ENCODE results near the gene CDT1.

Gene CDT1

DNA sequence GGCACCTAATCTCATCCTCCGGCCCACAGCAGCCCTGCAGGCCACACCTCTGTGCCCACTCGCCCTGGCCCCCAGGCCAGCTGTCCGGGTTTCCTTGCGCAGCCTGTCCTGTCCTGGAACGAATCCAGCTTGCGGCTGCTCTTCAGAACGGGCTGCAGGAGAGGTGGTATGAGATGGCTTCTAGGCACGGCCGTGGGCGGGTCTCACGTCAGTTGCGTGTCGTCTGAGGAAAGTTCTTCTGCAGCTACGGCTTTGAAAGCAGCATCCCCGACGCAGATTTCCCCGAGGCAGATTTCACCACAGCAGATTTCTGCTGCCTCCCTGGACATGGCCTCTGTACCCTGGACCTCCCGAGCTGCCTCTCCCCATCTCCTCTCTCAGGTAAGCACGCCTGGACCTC is 35.0 kb downstream of the CDT1 start:
- DNase-seq (ENCODE audit: insufficient read length) (no peak), FAIRE-seq (no peak)
- no peak for TF ChIP-seq POLR2AphosphoS5 (IDR thresholded peaks at IDR 0.05; ENCODE audit: low read depth, low read length)
- no peak for TF ChIP-seq TAF1 (IDR thresholded peaks at IDR 0.05; ENCODE audit: borderline replicate concordance, low read depth, low read length)
- TF ChIP-seq POLR2A (IDR thresholded peaks at IDR 0.05; ENCODE audit: low read depth, low read length): no peak

DNA sequence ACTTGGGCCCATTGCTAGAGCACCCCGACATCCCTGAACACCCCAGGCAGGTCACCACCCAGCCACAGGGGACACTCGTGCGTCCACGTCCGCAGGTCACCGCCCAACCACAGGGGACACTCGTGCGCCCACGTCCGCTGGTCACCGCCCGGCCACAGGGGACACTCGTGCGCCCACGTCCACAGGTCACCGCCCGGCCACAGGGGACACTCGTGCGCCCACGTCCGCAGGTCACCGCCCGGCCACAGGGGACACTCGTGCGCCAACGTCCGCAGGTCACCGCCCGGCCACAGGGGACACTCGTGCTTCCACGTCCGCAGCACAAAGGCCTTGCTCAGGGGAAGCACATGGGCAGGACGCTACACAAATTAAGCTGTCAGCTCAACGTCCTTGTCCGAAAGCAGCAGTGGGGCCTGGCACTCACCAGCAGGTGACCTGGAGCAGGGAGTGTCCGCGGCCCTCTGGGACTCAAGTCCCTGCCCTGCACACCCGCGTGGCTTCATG is 35.5 kb downstream of the CDT1 start:
- no peak for FAIRE-seq
- no peak for TF ChIP-seq TAF1 (IDR thresholded peaks at IDR 0.05; ENCODE audit: borderline replicate concordance, low read depth, low read length)
- TF ChIP-seq POLR2A (IDR thresholded peaks at IDR 0.05; ENCODE audit: low read depth, low read length): no peak
- TF ChIP-seq POLR2AphosphoS5 (IDR thresholded peaks at IDR 0.05; ENCODE audit: low read depth, low read length): no peak

GRCh38 chr16:88839745-88840599 is 36.4 kb downstream of the CDT1 start:
- FAIRE-seq (no peak), DNase-seq (ENCODE audit: insufficient read length) (no peak)
- no peak for TF ChIP-seq POLR2A (IDR thresholded peaks at IDR 0.05; ENCODE audit: low read depth, low read length)
- no peak for TF ChIP-seq TAF1 (IDR thresholded peaks at IDR 0.05; ENCODE audit: borderline replicate concordance, low read depth, low read length)
- TF ChIP-seq POLR2AphosphoS5 (IDR thresholded peaks at IDR 0.05; ENCODE audit: low read depth, low read length): no peak

More for the DNA sequence above, 35.5 kb downstream of the CDT1 start:
- DNase-seq (ENCODE audit: insufficient read length): no peak

DNA sequence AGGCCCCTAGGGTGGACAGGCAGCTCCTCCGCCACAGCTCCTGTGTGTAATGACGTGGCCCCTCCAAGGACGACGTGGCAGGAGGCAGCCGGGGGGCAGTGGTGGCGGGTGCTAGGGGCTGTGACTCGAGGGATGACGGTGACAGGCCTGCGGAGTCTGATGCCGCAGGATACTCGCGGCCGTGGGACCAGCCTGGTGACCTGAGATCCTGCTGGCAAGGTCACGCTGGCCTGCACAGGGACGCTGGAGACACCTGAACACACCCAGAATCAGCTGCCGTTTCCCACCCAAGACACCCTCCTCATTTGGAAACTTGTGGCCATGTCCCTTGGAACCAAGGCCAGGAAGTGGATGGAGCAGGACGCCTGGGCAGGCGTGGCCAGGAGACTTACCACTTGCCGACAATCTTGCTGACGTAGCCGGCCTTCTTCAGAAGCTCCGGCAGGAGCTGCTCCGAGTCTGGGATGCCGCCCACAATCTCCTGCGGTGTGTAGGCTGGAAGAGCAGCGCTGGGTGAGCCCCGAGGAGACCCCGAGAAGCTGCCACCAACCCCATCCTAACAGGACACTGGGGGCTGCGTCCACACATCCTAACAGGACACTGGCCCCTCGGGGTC is 37.1 kb downstream of the CDT1 start:
- FAIRE-seq (no peak), DNase-seq (ENCODE audit: insufficient read length) (no peak)
- TF ChIP-seq POLR2AphosphoS5 (IDR thresholded peaks at IDR 0.05; ENCODE audit: low read depth, low read length) (no peak), POLR2A (IDR thresholded peaks at IDR 0.05; ENCODE audit: low read depth, low read length) (no peak), TAF1 (IDR thresholded peaks at IDR 0.05; ENCODE audit: borderline replicate concordance, low read depth, low read length) (no peak)

- DNase-seq (ENCODE audit: insufficient read length) (no peak), FAIRE-seq (no peak)
- no peak for TF ChIP-seq POLR2A (IDR thresholded peaks at IDR 0.05; ENCODE audit: low read depth, low read length)
- TF ChIP-seq TAF1 (IDR thresholded peaks at IDR 0.05; ENCODE audit: borderline replicate concordance, low read depth, low read length): no peak
- TF ChIP-seq POLR2AphosphoS5 (IDR thresholded peaks at IDR 0.05; ENCODE audit: low read depth, low read length): no peak
Measured at GRCh38 chr16:88841521-88842307, 38.1 kb downstream of the CDT1 start.

- no peak for TF ChIP-seq POLR2AphosphoS5 (IDR thresholded peaks at IDR 0.05; ENCODE audit: low read depth, low read length)
- TF ChIP-seq POLR2A (IDR thresholded peaks at IDR 0.05; ENCODE audit: low read depth, low read length): no peak
- TF ChIP-seq TAF1 (IDR thresholded peaks at IDR 0.05; ENCODE audit: borderline replicate concordance, low read depth, low read length): no peak
- FAIRE-seq: no peak
Measured at GRCh38 chr16:88842308-88842756, 38.7 kb downstream of the CDT1 start.

DNA sequence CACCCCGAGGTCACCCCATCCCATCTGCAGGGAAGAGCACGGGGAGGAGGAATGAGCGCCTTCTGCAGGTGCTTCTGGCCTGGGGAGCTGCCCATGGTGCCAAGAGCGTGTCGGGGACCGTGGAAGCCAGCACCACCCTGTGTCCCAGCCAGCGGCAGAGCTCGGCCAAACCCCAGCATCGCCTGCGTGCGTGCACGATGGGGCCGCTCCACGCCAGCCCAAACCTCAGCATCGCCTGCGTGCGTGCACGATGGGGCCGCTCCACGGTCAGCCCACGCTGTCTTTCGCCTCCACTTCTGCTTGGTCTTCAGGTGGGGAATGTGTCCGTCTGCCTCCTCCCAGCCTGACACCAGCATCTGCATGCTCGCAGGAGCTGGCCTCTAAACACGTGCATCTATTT is 39.2 kb downstream of the CDT1 start:
- TF ChIP-seq POLR2A (IDR thresholded peaks at IDR 0.05; ENCODE audit: low read depth, low read length): no peak
- TF ChIP-seq TAF1 (IDR thresholded peaks at IDR 0.05; ENCODE audit: borderline replicate concordance, low read depth, low read length): no peak
- TF ChIP-seq POLR2AphosphoS5 (IDR thresholded peaks at IDR 0.05; ENCODE audit: low read depth, low read length): no peak
- DNase-seq (ENCODE audit: insufficient read length) (no peak), FAIRE-seq (no peak)

More at GRCh38 chr16:88842308-88842756, 38.7 kb downstream of the CDT1 start:
- no peak for DNase-seq (ENCODE audit: insufficient read length)

DNA sequence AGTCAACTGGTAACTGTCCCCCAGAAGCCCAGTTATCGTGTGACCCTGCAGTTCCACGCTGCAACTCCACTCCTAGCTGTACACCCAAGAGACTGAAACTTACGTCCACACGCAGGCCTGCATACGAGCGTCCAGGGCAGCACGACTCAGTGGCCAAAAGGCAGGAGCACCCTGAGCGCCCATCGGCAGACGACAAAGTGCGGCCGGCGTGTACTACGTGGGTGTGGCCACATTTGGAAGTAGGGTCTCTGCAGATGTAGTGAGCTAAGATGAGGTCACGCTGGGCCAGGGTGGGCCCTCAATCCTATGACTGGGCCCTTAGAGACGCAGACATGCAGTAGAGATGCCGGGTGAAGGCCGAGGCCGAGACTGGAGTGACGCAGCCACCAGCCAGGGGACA is 39.7 kb downstream of the CDT1 start:
- TF ChIP-seq POLR2A (IDR thresholded peaks at IDR 0.05; ENCODE audit: low read depth, low read length) (no peak), POLR2AphosphoS5 (IDR thresholded peaks at IDR 0.05; ENCODE audit: low read depth, low read length) (no peak), TAF1 (IDR thresholded peaks at IDR 0.05; ENCODE audit: borderline replicate concordance, low read depth, low read length) (no peak)
- no peak for DNase-seq (ENCODE audit: insufficient read length)
- no peak for FAIRE-seq

- no peak for FAIRE-seq
- no peak for TF ChIP-seq POLR2AphosphoS5 (IDR thresholded peaks at IDR 0.05; ENCODE audit: low read depth, low read length)
- DNase-seq (ENCODE audit: insufficient read length): no peak
Measured at GRCh38 chr16:88844419-88845036, 40.9 kb downstream of the CDT1 start.

DNA sequence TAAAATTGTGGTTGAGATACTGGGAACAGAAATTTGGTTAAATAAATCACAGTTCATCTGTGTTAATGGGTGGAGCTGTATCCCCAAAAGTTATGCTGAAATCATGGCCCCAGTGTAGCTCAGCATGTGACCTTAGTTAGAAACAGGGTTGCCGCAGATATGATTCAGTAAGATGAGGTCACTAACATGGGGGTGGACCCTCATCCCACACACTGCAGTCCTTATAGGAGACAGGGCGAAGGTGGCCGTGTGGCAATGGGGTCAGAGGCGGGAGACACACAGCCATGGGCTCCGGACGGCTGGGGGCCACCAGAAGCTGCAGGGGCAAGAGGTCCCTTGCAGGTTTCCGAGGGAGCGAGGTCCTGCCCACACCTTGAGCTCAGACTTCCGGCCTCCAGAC is 42.5 kb downstream of the CDT1 start:
- FAIRE-seq (no peak), DNase-seq (ENCODE audit: insufficient read length) (no peak)
- no peak for TF ChIP-seq POLR2A (IDR thresholded peaks at IDR 0.05; ENCODE audit: low read depth, low read length)
- no peak for TF ChIP-seq TAF1 (IDR thresholded peaks at IDR 0.05; ENCODE audit: borderline replicate concordance, low read depth, low read length)
- no peak for TF ChIP-seq POLR2AphosphoS5 (IDR thresholded peaks at IDR 0.05; ENCODE audit: low read depth, low read length)

- no peak for DNase-seq (ENCODE audit: insufficient read length)
- no peak for FAIRE-seq
- TF ChIP-seq POLR2A (IDR thresholded peaks at IDR 0.05; ENCODE audit: low read depth, low read length): no peak
- no peak for TF ChIP-seq POLR2AphosphoS5 (IDR thresholded peaks at IDR 0.05; ENCODE audit: low read depth, low read length)
- TF ChIP-seq TAF1 (IDR thresholded peaks at IDR 0.05; ENCODE audit: borderline replicate concordance, low read depth, low read length): no peak
Measured at GRCh38 chr16:88847654-88848053, 44.1 kb downstream of the CDT1 start.
